MCF 10A (cell line): ENCODE data around the gene GAPVD1. TPM values are rescaled to one million over a fixed set of nuclear protein-coding genes. Genes with fewer than 3 reads are reported as not detected.

Experiments used
- BruUV-seq: library from RNA; stranded (reverse); fragments of 400-500 nt; replicated peaks from 2 replicates; lab custom pipeline; 2021; lab: Mats Ljungman, UMichigan
- CTCF ChIA-PET: fragments of 300-600 bp; sonication (Branson Sonifier 250); formaldehyde crosslinking; extraction: SDS; loops from one replicate; lab custom pipeline; 2021; ENCODE audit warnings: antibody characterized with exemption, inconsistent platforms; lab: Yijun Ruan, JAX
- POLR2A ChIA-PET: fragments of 300-600, 350-650 bp; sonication (Branson Sonifier 250); formaldehyde crosslinking; extraction: SDS; loops from one replicate; lab custom pipeline; 2020; ENCODE audit warnings: antibody characterized with exemption, inconsistent platforms; lab: Yijun Ruan, JAX
- DNase-seq: peaks from one replicate; pipeline ENCODE4 v3.0.0-alpha.2; 2018; ENCODE audit not compliant: unreplicated experiment
- H3K27ac Mint-ChIP-seq: one replicate; pipeline ENCODE4 v1.8.0; 2022; ENCODE audit warnings: mild to moderate bottlenecking, low read depth, mixed read lengths; ENCODE audit not compliant: unreplicated experiment
- H3K27me3 Mint-ChIP-seq: one replicate; pipeline ENCODE4 v1.8.0; 2022; ENCODE audit warnings: mixed read lengths; ENCODE audit not compliant: insufficient read depth, unreplicated experiment
- H3K36me3 Mint-ChIP-seq: one replicate; pipeline ENCODE4 v1.8.0; 2022; ENCODE audit warnings: mild to moderate bottlenecking, moderate library complexity, mixed read lengths; ENCODE audit not compliant: insufficient read depth, unreplicated experiment
- H3K4me1 Mint-ChIP-seq: one replicate; pipeline ENCODE4 v1.8.0; 2022; ENCODE audit warnings: mixed read lengths; ENCODE audit not compliant: insufficient read depth, unreplicated experiment
- H3K4me3 Mint-ChIP-seq: one replicate; pipeline ENCODE4 v1.8.0; 2022; ENCODE audit warnings: mild to moderate bottlenecking, moderate library complexity, mixed read lengths; ENCODE audit not compliant: unreplicated experiment
- H3K9me3 Mint-ChIP-seq: one replicate; pipeline ENCODE4 v1.8.0; 2022; ENCODE audit warnings: mixed read lengths; ENCODE audit not compliant: unreplicated experiment
- CTCF ChIP-seq: fragments of 200-600 bp; IDR thresholded peaks from one replicate; pipeline ENCODE4 v1.8.0; 2022; ENCODE audit warnings: antibody characterized with exemption, mild to moderate bottlenecking; ENCODE audit not compliant: unreplicated experiment
- intact Hi-C: fragments of 100-400 bp; cut with micrococcal nuclease; formaldehyde crosslinking; loops from 2 replicates; pipeline ENCODE4 v1.14.1; 2022
- total RNA-seq: library from RNA; stranded (reverse); gene quantifications from 2 replicates; pipeline ENCODE4 v1.2.3, GENCODE V29; 2022

The GAPVD1 gene
- total RNA-seq, 1 experiment from 2014 or later: 46.2 TPM

- H3K27me3 Mint-ChIP-seq: no peaks in the 10 kb centered on the region
- peak; percentile 34 for DNase-seq
- BruUV-seq: TSS peak; percentile 51
- intact Hi-C loops: loop anchor here (2.0 kb wide), 1 partner anchor 86 kb away; no protein-coding TSS in a partner anchor
- ChIA-PET CTCF (interaction anchor here (0.7 to 1.2 kb wide), 3 partner anchors 21 to 134 kb away, joined by 3 to 4 read pairs (median 3); partner anchors contain the start of gene GAPVD1), POLR2A (interaction anchor here (0.6 to 12.2 kb wide), 31 partner anchors 9 to 509 kb away, joined by 3 to 138 read pairs (median 6); partner anchors contain the start of genes GAPVD1 and RABEPK)
- no peak for TF ChIP-seq CTCF
- H3K4me3 Mint-ChIP-seq: peak overlapping the region; percentile 79
- H3K27ac Mint-ChIP-seq: peak overlapping the region; percentile 90
- H3K36me3 Mint-ChIP-seq: peaks cover 60% of the 10 kb centered on the region
- H3K9me3 Mint-ChIP-seq: no peaks in the 10 kb centered on the region
- peaks cover 33% of the 10 kb centered on the region for H3K4me1 Mint-ChIP-seq
Observed at GRCh38 chr9:125240649-125240999, 21.0 kb upstream of the GAPVD1 start.

- peak within 1 kb of the TSS; percentile 79 for H3K4me3 Mint-ChIP-seq
- CTCF ChIA-PET: interaction anchor here (0.6 to 1.2 kb wide), 6 partner anchors 20 to 386 kb away, joined by 3 to 4 read pairs (median 3); partner anchors contain the start of gene GAPVD1
- H3K27ac Mint-ChIP-seq: peak within 1 kb of the TSS; percentile 90
- intact Hi-C loops: loop anchor here (2.0 kb wide), 1 partner anchor 86 kb away; no protein-coding TSS in a partner anchor
- no peaks in the 10 kb centered on the region for H3K27me3 Mint-ChIP-seq
- peaks cover 27% of the 10 kb centered on the region for H3K4me1 Mint-ChIP-seq
- TF ChIP-seq CTCF: no peak
- DNase-seq: peak; percentile 100
- H3K36me3 Mint-ChIP-seq: peaks cover 54% of the 10 kb centered on the region
- POLR2A ChIA-PET: interaction anchor here (0.5 to 12.2 kb wide), 55 partner anchors 8 to 1567 kb away, joined by 3 to 138 read pairs (median 5); partner anchors contain the start of genes ARPC5L, GAPVD1, PPP6C and RABEPK
- no TSS peak for BruUV-seq
- no peaks in the 10 kb centered on the region for H3K9me3 Mint-ChIP-seq
Observed at GRCh38 chr9:125241000-125241862, 20.4 kb upstream of the GAPVD1 start, which contains the start of gene HSPA5. TSS of gene HSPA5 (minus strand) at chr9:125241343. CDS start at chr9:125241126, 217 bp downstream.

- CTCF ChIA-PET: interaction anchor here (0.6 to 1.2 kb wide), 6 partner anchors 20 to 387 kb away, joined by 3 to 4 read pairs (median 3); partner anchors contain the start of gene GAPVD1
Observed at GRCh38 chr9:125241863-125242739, 19.5 kb upstream of the GAPVD1 start.

More at GRCh38 chr9:125241863-125242739, 19.5 kb upstream of the GAPVD1 start:
- no peak for DNase-seq
- no peaks in the 10 kb centered on the region for H3K9me3 Mint-ChIP-seq
- H3K4me3 Mint-ChIP-seq: peak overlapping the region; percentile 79
- intact Hi-C loops: loop anchor here (2.0 kb wide), 1 partner anchor 85 kb away; no protein-coding TSS in a partner anchor
- peaks cover 19% of the 10 kb centered on the region for H3K4me1 Mint-ChIP-seq
- H3K36me3 Mint-ChIP-seq: peaks cover 45% of the 10 kb centered on the region
- BruUV-seq: TSS peak; percentile 86
- H3K27me3 Mint-ChIP-seq: no peaks in the 10 kb centered on the region
- TF ChIP-seq CTCF: no peak
- peak overlapping the region; percentile 90 for H3K27ac Mint-ChIP-seq
- POLR2A ChIA-PET: interaction anchor here (0.5 to 12.2 kb wide), 55 partner anchors 8 to 1566 kb away, joined by 3 to 138 read pairs (median 5); partner anchors contain the start of genes ARPC5L, GAPVD1, PPP6C and RABEPK
